ENCODE results near the gene TMEM271.

The TMEM271 gene

DNA sequence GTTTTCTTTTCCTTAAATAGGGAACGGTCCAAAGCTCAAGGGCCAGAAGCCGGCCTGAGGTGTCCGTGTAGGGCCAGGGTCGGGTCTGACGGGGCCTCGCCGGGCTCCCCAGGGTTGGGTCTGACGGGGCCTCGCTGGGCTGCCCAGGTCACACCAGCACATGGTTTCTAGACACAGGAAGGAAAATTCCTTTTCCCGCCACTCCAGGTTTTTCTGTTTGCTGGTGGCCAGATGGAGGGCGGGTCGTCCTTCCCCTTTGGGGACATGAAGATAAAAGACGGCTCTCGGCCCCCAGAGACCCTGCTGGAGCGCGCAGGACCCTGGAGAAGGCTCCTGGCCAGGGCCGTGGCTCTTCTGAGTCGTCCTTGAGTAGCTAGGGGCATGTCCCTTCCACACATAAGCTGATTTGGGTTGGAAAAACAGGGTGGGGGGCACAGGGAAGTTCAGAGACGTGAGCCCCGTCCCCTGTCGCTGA, 42.0 kb downstream of the TMEM271 start:
- DNase-seq (ENCODE audit: low read depth, low spot score), result no peak

DNA sequence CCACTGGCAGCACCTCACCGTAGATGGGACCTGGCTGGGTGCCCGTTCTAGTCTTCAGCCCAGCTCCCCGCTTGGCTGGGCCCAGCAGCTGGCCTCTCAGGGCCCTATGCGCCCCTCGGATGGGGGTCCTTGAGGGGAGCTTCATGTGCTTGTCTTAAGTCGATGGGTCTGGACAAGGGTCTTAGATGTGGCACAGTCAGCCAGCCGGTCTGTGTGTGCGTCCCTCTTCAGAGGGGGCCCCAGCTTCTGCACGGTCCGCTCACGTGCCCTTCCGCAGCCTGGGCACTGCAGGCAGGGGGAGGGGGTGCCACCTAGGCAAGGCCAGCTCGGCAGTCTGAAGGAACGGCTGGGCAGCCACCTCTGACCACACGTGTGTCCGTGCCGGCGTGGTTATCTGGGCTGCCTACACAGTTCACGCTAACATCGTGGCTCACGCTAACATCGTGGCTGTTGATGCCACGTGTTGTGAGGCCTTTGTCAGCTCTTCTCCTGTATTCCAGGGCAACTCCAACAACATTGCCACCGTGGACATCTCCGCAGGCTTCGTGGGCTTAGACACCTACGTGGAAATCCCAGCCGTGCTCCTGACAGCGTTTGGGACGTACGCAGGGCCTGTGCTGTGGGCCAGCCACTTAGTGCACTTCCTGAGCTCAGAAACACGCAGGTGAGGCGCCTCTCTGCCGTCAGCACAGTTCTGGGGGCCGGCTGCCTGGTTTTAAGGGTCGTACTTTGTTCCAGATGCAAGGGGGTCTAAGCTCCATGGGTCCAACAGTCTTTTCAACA, 42.6 kb downstream of the TMEM271 start:
- no peak for DNase-seq (ENCODE audit: low read depth, low spot score)

- DNase-seq (ENCODE audit: low read depth, low spot score), result peak; percentile 30
Observed at GRCh38 chr4:532588-533317, 43.3 kb downstream of the TMEM271 start.

DNA sequence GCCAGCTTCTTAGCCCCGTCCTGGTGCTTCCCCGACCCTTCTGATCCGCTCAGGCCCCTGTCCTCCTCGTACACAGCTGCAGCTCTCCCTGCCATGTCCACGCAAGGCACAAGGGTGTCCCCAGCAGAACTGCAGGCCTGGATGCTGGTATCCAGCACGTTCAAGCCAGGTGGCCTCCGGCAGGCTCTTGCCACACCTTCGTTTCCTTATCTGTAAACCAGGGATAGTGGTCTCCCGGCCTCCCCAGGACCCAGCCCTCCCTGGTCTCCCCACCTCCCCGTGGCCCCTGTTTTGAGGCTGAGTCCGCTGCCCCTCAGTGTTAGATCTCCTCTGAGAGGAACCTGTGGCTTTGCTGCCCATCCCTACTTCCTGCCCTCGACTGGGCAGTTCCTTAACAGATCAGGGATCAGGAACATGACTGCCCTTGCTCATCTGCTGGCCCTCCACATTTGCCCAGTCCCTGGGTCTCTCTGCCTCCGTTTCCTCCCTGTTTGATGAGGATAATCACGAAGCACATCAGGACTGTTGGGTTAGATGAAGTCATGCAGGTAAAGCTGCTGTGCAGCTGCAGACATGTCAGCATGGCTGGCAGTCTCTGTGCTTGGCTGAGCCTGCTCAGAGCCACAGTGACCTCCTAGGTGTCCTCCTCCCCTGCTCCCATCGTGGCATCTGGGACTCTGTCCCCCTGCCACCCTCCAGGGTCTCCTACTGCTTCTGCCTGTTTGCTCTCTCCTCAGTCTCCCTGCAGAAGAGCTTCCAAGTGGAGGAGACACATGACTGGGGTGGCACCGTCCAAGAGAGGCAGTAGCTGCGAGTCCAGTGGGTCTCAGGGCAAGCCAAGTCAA, 44.2 kb downstream of the TMEM271 start:
- no peak for DNase-seq (ENCODE audit: low read depth, low spot score)

DNA sequence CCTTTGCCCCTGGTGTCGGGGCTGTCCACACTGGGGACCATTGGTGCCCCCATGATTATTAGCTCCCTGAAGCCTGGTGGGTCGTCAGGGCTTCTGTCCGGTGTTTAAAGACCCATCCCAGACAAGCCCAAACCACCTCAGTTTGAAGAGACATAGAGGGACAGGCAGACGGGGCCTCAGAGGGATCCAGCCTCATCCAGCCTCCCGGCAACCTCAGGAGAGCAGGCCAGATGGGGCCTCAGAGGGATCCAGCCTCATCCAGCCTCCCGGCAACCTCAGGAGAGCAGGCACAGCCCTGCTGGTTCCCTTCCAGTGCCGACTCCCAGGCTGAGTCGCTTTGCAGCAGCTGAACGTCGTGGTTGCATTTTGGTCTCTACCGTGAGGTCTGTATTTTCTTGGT, 45.0 kb downstream of the TMEM271 start:
- no peak for DNase-seq (ENCODE audit: low read depth, low spot score)

GRCh38 chr4:530017-530781, 45.9 kb downstream of the TMEM271 start:
- no peak for DNase-seq (ENCODE audit: low read depth, low spot score)

- DNase-seq (ENCODE audit: low read depth, low spot score), result no peak
Observed at GRCh38 chr4:529563-529962, 46.5 kb downstream of the TMEM271 start.

- no peak for DNase-seq (ENCODE audit: low read depth, low spot score)
Observed at GRCh38 chr4:528835-529234, 47.3 kb downstream of the TMEM271 start.

DNA sequence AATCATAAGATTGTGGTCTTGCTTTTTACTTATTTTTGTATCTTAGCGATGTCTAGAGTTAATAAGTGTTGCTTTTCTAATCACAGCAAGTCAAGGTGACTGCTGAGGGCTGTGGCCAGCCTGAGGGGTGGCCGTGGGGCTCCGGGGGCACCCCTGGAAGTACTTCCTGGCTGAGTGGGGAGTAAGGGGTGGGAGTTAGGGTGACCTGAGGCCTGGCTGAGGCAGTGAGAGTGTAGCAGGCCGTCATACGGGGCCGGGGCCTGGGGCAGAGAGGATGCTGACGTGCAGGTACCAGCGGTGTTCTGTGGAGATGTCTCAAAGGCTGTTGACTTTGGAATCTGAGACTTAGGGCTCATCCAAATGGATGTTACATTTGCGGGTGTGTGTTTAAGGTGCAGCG, 47.8 kb downstream of the TMEM271 start:
- DNase-seq (ENCODE audit: low read depth, low spot score), result no peak

DNA sequence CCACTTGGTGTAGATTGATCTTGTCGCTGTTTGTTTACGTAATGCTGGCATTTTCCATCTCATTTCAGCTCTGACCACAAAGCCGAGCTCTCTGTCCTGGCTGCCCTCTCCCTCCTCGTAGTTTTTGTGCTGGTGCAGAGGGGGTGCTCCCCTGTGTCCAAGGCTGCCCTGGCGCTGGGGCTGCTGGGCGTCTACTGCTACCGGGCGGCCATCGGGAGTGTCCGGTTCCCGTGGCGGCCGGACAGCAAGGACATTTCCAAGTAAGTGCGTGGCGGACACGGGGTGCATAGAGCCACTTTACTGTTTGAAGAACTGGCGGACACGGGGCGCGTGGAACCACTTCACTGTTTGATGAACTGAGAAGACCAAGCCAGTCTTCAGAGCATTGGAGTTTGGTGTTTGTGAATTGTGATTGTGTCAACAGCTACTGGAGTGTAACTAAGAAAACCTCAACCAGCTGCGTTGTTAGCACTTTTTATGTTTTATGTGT, 49.1 kb downstream of the TMEM271 start:
- DNase-seq (ENCODE audit: low read depth, low spot score), result no peak

DNA sequence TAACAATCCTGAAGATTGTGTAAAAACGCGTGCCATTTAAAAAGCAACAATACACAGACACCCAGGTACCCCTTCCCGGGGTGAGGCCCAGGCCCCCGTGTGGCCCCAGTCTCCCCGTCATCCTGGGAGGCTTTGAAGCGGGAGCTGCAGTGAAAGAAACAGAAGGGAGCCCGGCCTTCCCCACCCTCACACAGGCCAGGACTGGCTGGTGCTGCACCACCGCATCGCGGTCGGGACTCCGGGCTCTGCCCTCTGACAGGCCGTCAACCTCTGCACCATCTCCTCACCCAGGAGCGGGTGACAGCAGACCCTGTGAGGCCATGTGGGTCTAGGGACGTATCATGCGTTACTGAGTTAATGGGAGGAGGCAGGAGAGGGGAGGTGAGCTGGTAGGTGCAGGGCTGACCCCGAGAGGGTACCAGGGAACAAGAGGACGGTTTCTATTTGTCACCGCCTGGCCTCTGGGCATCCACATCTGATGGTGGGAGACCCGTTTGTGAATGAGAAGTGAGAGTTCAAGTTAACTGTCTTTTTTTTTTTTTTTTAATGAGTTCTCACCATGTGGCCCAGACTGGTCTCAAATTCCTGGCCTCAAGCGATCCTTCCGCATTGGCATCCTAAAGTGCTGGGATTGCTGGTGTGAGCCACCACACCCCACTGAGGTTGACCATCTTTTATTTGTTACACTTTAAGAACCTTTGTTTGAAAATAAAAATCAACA, 49.7 kb downstream of the TMEM271 start:
- peak; percentile 66 for DNase-seq (ENCODE audit: low read depth, low spot score)

GRCh38 chr4:525660-526059, 50.4 kb downstream of the TMEM271 start:
- no peak for DNase-seq (ENCODE audit: low read depth, low spot score)

DNA sequence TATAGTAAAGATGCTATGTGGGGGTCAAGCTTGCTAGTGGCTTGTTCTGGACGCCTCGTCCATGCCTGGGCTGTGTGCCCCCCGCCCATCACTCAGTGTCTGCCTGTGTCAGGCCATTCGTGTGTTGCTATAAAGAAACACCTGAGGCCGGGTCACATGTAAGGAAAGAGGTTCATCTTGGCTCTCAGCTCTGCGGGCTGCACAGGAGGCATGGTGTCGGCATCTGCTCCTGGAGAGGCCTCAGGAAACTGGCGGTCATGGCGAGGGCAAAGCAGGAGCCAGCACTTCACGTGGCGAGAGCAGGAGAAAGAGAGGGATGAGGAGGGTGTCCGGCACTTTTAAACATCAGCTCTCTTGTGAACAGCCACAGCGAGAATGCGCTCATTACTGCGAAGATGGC, 51.9 kb downstream of the TMEM271 start:
- DNase-seq (ENCODE audit: low read depth, low spot score), result no peak
